ENCODE data around the gene CCDC3. TPM values are rescaled to one million over a fixed set of nuclear protein-coding genes. Genes with fewer than 3 reads are reported as not detected.

CCDC3 gene
- total and polyA plus RNA-seq, 9 donors = 10.5 to 34.7 (median 22.3) TPM

DNA sequence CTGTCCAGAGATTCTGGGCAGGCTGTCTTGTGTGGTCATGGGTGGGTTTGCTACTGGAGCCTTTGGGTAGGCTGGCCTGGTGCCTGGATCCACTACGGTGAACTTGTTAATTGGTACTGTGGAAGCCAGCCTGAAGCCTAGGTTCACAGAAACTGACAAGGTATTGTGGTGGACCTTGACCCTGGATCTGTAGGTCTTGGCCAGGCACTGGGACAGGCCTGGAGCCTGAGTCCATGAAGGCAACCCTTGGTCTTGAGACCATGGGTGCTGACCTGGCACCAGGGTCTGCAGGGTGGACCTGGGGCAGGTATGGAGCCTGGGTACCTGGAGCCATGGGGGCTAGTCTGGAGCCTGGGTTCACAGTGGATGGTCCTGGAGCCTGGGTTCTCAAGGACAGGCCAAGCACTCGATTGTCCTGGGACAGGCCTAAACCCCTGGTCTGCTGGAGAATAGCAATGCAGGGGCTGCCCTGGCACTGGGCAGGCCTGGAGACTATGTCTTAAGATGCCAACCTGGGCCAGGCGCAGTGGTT lies 85.8 kb downstream of the CCDC3 start:
- Histone ChIP-seq H3K36me3 (ENCODE audit: control insufficient read depth, insufficient read depth, low read length) (no peaks in the 10 kb centered on the region), H3K4me1 (ENCODE audit: control insufficient read depth, insufficient read depth, low read length) (peaks cover 5% of the 10 kb centered on the region), H3K27ac (ENCODE audit: low read length) (no peak overlapping the region), H3K9me3 (replicated peaks; ENCODE audit: control insufficient read depth, low read depth, low read length) (no peaks in the 10 kb centered on the region), H3K4me3 (ENCODE audit: low read length) (no peak overlapping the region), H3K27me3 (ENCODE audit: control insufficient read depth, insufficient read depth, low read length) (no peaks in the 10 kb centered on the region)
- WGBS (ENCODE audit: insufficient coverage) = 91% methylated on average over 3 of the region's 3 CpGs
- DNase-seq = no peak

DNA sequence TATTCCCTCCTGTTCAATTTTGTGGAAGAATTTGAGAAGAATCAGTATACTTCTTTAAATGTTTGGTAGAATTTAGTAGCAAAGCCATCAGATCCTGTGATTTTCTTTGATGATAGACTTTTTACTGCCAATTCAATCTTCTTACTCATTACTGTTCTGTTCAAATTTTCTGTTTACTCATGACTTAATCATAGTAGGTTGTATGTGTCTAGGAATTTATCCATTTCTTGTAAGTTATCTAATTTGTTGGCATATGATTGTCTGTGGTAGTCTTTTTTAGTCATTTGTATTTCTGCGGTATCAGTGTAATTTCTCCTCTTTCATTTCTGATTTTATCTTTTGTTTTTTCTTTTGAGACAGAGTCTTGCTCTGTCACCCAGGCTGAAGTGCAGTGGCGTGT lies 87.4 kb downstream of the CCDC3 start:
- Histone ChIP-seq H3K27me3 (ENCODE audit: control insufficient read depth, insufficient read depth, low read length) (no peaks in the 10 kb centered on the region), H3K9me3 (replicated peaks; ENCODE audit: control insufficient read depth, low read depth, low read length) (no peaks in the 10 kb centered on the region), H3K4me3 (ENCODE audit: low read length) (no peak overlapping the region), H3K4me1 (ENCODE audit: control insufficient read depth, insufficient read depth, low read length) (no peaks in the 10 kb centered on the region), H3K27ac (ENCODE audit: low read length) (no peak overlapping the region), H3K36me3 (ENCODE audit: control insufficient read depth, insufficient read depth, low read length) (no peaks in the 10 kb centered on the region)
- no CpG with 5 or more reads among the region's 2 CpGs for WGBS (ENCODE audit: insufficient coverage)
- DNase-seq = no peak

DNA sequence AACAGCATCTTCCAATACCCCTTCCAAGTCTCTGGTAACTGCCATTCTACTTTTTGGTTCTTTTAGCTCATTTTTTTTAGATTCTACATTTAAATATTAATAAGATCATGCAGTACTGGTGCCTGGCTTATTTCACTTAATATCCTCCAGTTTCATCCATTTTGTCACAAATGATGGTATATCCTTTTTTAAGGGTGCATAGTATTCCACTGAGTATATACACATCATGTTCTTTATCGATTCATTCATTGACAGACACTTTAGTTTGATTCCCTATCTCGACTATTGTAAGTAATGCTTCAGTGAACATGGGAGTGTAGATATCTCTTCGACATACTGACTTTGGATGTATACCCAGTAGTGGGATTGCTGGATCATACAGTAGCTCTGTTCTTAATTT lies 89.7 kb downstream of the CCDC3 start:
- Histone ChIP-seq H3K4me3 (ENCODE audit: low read length) (no peak overlapping the region), H3K27me3 (ENCODE audit: control insufficient read depth, insufficient read depth, low read length) (no peaks in the 10 kb centered on the region), H3K9me3 (replicated peaks; ENCODE audit: control insufficient read depth, low read depth, low read length) (no peaks in the 10 kb centered on the region), H3K27ac (ENCODE audit: low read length) (no peak overlapping the region), H3K36me3 (ENCODE audit: control insufficient read depth, insufficient read depth, low read length) (no peaks in the 10 kb centered on the region), H3K4me1 (ENCODE audit: control insufficient read depth, insufficient read depth, low read length) (peaks cover 7% of the 10 kb centered on the region)
- no peak for DNase-seq
- 60% methylated on average over 1 of the region's 3 CpGs for WGBS (ENCODE audit: insufficient coverage)

DNA sequence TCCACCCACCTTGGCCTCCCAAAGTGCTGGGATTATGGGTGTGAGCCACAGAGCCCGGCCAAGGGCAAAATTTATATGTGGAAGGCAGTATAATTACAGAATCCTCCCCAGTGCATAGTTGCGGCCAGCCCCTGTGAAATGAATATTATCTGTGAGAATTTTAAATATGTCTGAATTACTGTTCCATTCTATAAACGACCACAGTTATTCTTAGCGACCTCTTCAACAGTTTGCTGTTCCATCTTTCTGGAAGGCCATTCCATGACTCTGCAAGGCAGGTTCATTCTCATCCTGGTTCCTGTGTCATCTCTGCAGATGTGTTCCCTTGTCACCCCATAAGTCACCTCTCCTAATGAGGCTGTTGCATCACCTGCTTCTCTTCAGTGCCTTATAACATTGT lies 90.7 kb downstream of the CCDC3 start:
- 69% methylated on average over 2 of the region's 4 CpGs for WGBS (ENCODE audit: insufficient coverage)
- Histone ChIP-seq H3K9me3 (replicated peaks; ENCODE audit: control insufficient read depth, low read depth, low read length) (no peaks in the 10 kb centered on the region), H3K4me3 (ENCODE audit: low read length) (no peak overlapping the region), H3K4me1 (ENCODE audit: control insufficient read depth, insufficient read depth, low read length) (peaks cover 7% of the 10 kb centered on the region), H3K27ac (ENCODE audit: low read length) (no peak overlapping the region), H3K36me3 (ENCODE audit: control insufficient read depth, insufficient read depth, low read length) (no peaks in the 10 kb centered on the region), H3K27me3 (ENCODE audit: control insufficient read depth, insufficient read depth, low read length) (no peaks in the 10 kb centered on the region)
- DNase-seq = no peak

DNA sequence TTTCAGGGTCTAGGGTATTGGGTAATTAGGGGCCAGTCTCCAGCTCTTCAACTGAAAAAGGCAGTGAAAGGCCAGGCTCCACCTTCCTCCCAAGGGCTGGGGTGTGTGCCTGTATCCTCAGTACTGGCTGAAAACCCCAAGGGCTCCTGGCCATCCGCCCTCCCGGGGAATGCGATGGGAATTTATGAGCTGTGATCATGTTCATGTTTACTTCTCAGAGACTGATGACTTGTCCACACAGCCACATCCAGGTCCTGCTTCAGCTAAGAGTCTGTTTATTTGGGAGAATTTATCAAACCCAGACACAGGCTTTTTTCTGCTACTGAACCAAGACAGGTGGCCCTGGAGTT lies 91.7 kb downstream of the CCDC3 start:
- Histone ChIP-seq H3K4me3 (ENCODE audit: low read length) (no peak overlapping the region), H3K9me3 (replicated peaks; ENCODE audit: control insufficient read depth, low read depth, low read length) (no peaks in the 10 kb centered on the region), H3K4me1 (ENCODE audit: control insufficient read depth, insufficient read depth, low read length) (peaks cover 7% of the 10 kb centered on the region), H3K36me3 (ENCODE audit: control insufficient read depth, insufficient read depth, low read length) (no peaks in the 10 kb centered on the region), H3K27ac (ENCODE audit: low read length) (no peak overlapping the region), H3K27me3 (ENCODE audit: control insufficient read depth, insufficient read depth, low read length) (no peaks in the 10 kb centered on the region)
- DNase-seq = no peak
- no CpG with 5 or more reads among the region's 3 CpGs for WGBS (ENCODE audit: insufficient coverage)

DNA sequence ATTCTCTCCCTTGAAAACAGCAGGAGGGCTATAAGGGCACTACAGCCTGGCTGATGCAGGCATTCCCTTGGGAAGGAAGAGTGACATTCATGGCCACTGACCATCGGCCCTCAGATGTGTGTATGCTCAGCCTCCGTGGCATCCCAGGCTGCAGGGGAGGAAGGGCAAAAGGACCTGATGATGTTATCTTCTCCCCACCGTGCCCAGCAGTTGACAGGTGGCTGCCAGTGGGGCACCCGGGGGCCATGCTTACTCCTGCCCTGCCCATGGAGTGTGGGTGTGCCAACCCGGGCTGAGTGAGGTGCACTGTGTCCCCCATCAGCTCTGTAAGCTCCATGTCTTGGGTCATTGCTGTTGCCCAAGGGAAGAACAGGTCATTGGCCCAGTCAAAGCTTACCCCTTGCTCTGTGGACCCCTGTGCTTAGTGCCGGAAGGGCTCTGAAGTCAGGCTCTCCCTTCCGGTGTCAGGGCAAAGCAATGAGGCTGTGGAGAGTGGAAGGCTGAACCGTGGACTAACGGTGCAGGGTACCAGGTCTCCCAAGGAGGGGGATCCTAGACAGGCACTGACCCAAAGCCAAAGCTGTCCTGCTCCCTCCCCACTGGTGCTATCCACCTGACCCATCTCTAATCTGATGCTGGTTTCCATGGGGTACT lies 92.2 kb downstream of the CCDC3 start:
- no peaks in the 10 kb centered on the region for H3K9me3 ChIP-seq (replicated peaks; ENCODE audit: control insufficient read depth, low read depth, low read length)
- H3K27me3 ChIP-seq (ENCODE audit: control insufficient read depth, insufficient read depth, low read length) = no peaks in the 10 kb centered on the region
- no peak overlapping the region for H3K4me3 ChIP-seq (ENCODE audit: low read length)
- H3K4me1 ChIP-seq (ENCODE audit: control insufficient read depth, insufficient read depth, low read length) = peaks cover 7% of the 10 kb centered on the region
- no peak for DNase-seq
- no peak overlapping the region for H3K27ac ChIP-seq (ENCODE audit: low read length)
- H3K36me3 ChIP-seq (ENCODE audit: control insufficient read depth, insufficient read depth, low read length) = no peaks in the 10 kb centered on the region
- WGBS (ENCODE audit: insufficient coverage) = 83% methylated on average over 7 of the region's 9 CpGs

DNA sequence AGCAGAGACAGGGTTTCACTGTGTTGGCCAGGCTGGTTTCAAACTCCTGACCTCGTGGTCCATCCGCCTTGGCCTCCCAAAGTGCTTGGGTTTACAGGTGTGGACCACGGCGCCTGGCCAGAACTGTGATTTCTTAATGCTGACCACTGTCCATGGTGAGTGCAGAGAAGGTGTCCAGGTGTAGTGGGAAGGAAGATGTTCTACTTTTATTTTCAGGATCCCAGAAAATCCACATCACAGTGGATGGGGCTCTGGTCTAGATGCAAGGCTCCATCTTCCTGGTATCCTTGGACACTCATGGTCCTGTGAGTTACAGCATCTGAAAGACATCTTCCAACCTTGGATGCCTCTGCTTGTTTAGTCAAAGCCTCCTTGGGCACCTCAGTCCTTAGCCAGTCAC lies 92.7 kb downstream of the CCDC3 start:
- 94% methylated on average over 3 of the region's 4 CpGs for WGBS (ENCODE audit: insufficient coverage)
- Histone ChIP-seq H3K4me1 (ENCODE audit: control insufficient read depth, insufficient read depth, low read length) (peaks cover 7% of the 10 kb centered on the region), H3K27ac (ENCODE audit: low read length) (no peak overlapping the region), H3K4me3 (ENCODE audit: low read length) (no peak overlapping the region), H3K27me3 (ENCODE audit: control insufficient read depth, insufficient read depth, low read length) (no peaks in the 10 kb centered on the region), H3K36me3 (ENCODE audit: control insufficient read depth, insufficient read depth, low read length) (no peaks in the 10 kb centered on the region), H3K9me3 (replicated peaks; ENCODE audit: control insufficient read depth, low read depth, low read length) (no peaks in the 10 kb centered on the region)
- DNase-seq = no peak

DNA sequence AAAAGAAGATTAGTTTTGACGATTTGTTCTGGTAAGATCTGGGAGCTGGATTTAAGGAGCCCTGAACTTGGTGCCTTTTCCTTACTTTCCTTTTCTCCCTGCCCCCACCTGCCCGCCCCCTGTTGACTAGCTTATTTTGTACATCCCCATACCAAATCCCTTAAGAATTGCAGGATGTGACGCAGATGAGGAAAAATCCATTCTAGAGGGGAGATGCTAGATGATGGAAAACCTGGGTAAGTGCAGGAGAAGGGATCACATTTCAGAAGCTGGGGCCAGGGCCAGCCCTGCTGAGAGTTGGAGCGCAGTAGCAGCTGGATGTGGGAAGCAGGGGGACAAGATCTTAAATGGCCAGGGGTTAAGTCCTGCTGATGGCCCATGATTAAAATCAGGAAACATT lies 93.9 kb downstream of the CCDC3 start:
- no peak overlapping the region for H3K4me3 ChIP-seq (ENCODE audit: low read length)
- no peaks in the 10 kb centered on the region for H3K27me3 ChIP-seq (ENCODE audit: control insufficient read depth, insufficient read depth, low read length)
- H3K27ac ChIP-seq (ENCODE audit: low read length) = peak overlapping the region; percentile 72
- H3K9me3 ChIP-seq (replicated peaks; ENCODE audit: control insufficient read depth, low read depth, low read length) = no peaks in the 10 kb centered on the region
- no peaks in the 10 kb centered on the region for H3K36me3 ChIP-seq (ENCODE audit: control insufficient read depth, insufficient read depth, low read length)
- peaks cover 7% of the 10 kb centered on the region for H3K4me1 ChIP-seq (ENCODE audit: control insufficient read depth, insufficient read depth, low read length)
- WGBS (ENCODE audit: insufficient coverage) = 7% methylated on average over 2 of the region's 4 CpGs
- peak; percentile 93 for DNase-seq

DNA sequence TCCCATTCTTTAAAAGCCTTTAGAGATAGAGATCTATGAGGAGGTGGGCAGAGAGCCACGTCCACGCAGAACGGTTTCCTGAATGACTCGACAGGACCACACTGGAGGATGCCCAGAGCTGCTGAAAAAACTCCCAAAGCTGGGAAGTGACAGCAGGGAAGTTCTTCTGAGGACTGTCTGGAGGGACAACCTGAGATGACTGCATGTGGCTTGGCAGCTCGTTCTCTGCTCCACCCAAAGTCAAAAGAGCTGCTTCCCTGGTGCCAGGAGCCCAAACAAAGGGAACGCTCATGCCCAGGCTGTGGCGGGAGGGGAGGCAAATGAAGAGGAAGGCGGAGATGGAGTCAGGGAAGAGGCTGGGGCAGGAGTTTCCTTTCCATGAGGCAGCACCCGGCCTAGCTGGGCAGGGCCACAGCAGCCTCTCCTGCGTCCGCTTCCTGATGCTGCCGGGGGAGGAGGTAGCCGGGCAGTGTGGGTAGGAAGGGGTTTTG lies 95.4 kb downstream of the CCDC3 start:
- no peak for DNase-seq

DNA sequence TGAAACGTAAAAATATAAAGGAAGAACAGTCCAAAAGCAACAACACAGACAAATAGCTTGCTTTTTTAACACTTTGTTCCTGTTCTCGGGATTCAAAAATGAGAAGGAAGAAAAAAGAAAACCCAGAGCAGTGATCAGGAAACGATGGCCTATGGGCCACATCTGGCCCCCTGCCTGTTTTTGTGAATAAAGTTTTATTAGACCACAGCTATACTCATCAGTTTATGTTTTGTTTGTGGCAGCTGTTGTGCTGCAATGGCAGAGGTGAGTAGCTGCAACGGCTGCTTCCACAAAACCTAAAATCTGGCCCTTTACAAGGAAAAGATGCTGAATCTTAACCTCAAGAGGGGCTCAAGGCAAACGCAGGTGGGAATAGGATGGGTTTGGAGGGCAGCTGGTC lies 96.4 kb downstream of the CCDC3 start:
- DNase-seq = no peak
- no peaks in the 10 kb centered on the region for H3K27me3 ChIP-seq (ENCODE audit: control insufficient read depth, insufficient read depth, low read length)
- H3K27ac ChIP-seq (ENCODE audit: low read length) = no peak overlapping the region
- H3K9me3 ChIP-seq (replicated peaks; ENCODE audit: control insufficient read depth, low read depth, low read length) = no peaks in the 10 kb centered on the region
- WGBS (ENCODE audit: insufficient coverage) = no CpG with 5 or more reads among the region's 5 CpGs
- no peak overlapping the region for H3K4me3 ChIP-seq (ENCODE audit: low read length)
- H3K36me3 ChIP-seq (ENCODE audit: control insufficient read depth, insufficient read depth, low read length) = no peaks in the 10 kb centered on the region
- peaks cover 7% of the 10 kb centered on the region for H3K4me1 ChIP-seq (ENCODE audit: control insufficient read depth, insufficient read depth, low read length)

More for the DNA sequence above, 95.4 kb downstream of the CCDC3 start:
- Histone ChIP-seq H3K36me3 (ENCODE audit: control insufficient read depth, insufficient read depth, low read length) (no peaks in the 10 kb centered on the region), H3K4me3 (ENCODE audit: low read length) (no peak overlapping the region), H3K4me1 (ENCODE audit: control insufficient read depth, insufficient read depth, low read length) (peaks cover 7% of the 10 kb centered on the region), H3K27ac (ENCODE audit: low read length) (no peak overlapping the region), H3K9me3 (replicated peaks; ENCODE audit: control insufficient read depth, low read depth, low read length) (no peaks in the 10 kb centered on the region), H3K27me3 (ENCODE audit: control insufficient read depth, insufficient read depth, low read length) (no peaks in the 10 kb centered on the region)
- WGBS (ENCODE audit: insufficient coverage) = 68% methylated on average over 10 of the region's 13 CpGs

Measured in muscle of leg (tissue), 11 donors.